Liver (tissue), 3 donors: ENCODE measurements around the gene BPIFB3.
"Not testable (repeated sequence)": the region's sequence is repeated elsewhere in the genome, so short reads cannot be mapped to it uniquely, and the experiment has no call there.

Source experiments
- EGR1 ChIP-seq, 2 donors: IDR thresholded peaks; 2 replicates each; pipeline ENCODE4 v1.6.1; 2016 to 2018; ENCODE audit warnings: antibody characterized with exemption in 2 of 2, low read depth in 2 of 2
- FOXA1 ChIP-seq: IDR thresholded peaks from 2 replicates; pipeline ENCODE4 v1.6.1; 2016; ENCODE audit warnings: antibody characterized with exemption
- RAD21 ChIP-seq, 2 donors: IDR thresholded peaks; 2 replicates each; pipeline ENCODE4 v1.6.1; 2016; ENCODE audit warnings: antibody characterized with exemption in 2 of 2, mild to moderate bottlenecking in 2 of 2
- RXRA ChIP-seq, 2 donors: IDR thresholded peaks; 2 replicates each; pipeline ENCODE4 v1.6.1; 2017 to 2018; ENCODE audit warnings: antibody characterized with exemption in 2 of 2, mild to moderate bottlenecking in 1 of 2
- SP1 ChIP-seq: IDR thresholded peaks from 2 replicates; pipeline ENCODE4 v1.6.1; 2018; ENCODE audit warnings: antibody characterized with exemption, mild to moderate bottlenecking
- TAF1 ChIP-seq: conservative IDR thresholded peaks from 2 replicates; pipeline ENCODE4 v1.6.1; 2016; ENCODE audit warnings: antibody characterized with exemption, mild to moderate bottlenecking
- YY1 ChIP-seq: IDR thresholded peaks from 2 replicates; pipeline ENCODE4 v1.6.1; 2016; ENCODE audit warnings: antibody characterized with exemption, mild to moderate bottlenecking
- TF ChIP-seq, protein P1 (sequence below): fragments of 150-350 bp; IDR thresholded peaks from 2 replicates; pipeline ENCODE4 v1.5.1; 2017; ENCODE audit warnings: improper control_type of control experiment, low read depth, low read length; ENCODE audit not compliant: missing input control
- TF ChIP-seq, protein P2 (sequence below): IDR thresholded peaks from 2 replicates; pipeline ENCODE4 v1.6.1; 2016; ENCODE audit warnings: antibody characterized with exemption, mild to moderate bottlenecking
- donor health status: healthy.
- donor health status: healthy.

DNA sequence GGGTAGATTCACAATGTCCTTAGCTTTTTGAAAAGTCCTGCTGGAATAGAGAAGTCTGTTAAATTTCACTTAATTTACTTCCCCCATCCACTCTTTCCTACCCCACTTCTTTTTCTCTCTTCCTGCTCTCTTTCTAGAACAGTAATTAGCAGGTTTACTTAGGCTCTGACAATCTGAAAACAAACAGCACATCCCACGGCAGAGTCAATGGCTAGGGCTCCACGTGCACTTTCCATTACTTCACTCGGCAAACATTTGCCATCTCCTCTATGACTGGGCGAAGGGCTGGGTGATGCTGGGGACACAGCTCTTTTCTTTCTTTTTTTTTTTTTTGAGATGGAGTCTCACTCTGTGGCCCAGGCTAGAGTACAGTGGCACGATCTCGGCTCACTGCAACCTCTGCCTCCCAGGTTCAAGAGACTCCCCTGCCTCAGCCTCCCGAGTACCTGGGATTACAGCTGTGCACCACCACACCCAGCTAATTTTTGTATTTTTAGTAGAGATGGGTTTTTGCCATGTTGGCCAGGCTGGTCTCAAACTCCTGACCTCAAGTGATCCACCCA lies 52.4 kb downstream of the BPIFB3 start:
- TF ChIP-seq, protein P1, sequence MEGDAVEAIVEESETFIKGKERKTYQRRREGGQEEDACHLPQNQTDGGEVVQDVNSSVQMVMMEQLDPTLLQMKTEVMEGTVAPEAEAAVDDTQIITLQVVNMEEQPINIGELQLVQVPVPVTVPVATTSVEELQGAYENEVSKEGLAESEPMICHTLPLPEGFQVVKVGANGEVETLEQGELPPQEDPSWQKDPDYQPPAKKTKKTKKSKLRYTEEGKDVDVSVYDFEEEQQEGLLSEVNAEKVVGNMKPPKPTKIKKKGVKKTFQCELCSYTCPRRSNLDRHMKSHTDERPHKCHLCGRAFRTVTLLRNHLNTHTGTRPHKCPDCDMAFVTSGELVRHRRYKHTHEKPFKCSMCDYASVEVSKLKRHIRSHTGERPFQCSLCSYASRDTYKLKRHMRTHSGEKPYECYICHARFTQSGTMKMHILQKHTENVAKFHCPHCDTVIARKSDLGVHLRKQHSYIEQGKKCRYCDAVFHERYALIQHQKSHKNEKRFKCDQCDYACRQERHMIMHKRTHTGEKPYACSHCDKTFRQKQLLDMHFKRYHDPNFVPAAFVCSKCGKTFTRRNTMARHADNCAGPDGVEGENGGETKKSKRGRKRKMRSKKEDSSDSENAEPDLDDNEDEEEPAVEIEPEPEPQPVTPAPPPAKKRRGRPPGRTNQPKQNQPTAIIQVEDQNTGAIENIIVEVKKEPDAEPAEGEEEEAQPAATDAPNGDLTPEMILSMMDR: not testable (repeated sequence)
- TF ChIP-seq YY1: peak; percentile 79
- not testable (repeated sequence) for TF ChIP-seq TAF1
- peak; percentile 55 to 60 for TF ChIP-seq RAD21 (IDR thresholded peaks at IDR 0.05)
- peak; percentile 73 to 90 for TF ChIP-seq EGR1 (IDR thresholded peaks at IDR 0.05; ENCODE audit: low read depth in 2 of 2)
- peak; percentile 74 to 91 for TF ChIP-seq RXRA (IDR thresholded peaks at IDR 0.05)
- peak; percentile 88 for TF ChIP-seq SP1
- peak; percentile 94 for TF ChIP-seq FOXA1
- TF ChIP-seq, protein P2, sequence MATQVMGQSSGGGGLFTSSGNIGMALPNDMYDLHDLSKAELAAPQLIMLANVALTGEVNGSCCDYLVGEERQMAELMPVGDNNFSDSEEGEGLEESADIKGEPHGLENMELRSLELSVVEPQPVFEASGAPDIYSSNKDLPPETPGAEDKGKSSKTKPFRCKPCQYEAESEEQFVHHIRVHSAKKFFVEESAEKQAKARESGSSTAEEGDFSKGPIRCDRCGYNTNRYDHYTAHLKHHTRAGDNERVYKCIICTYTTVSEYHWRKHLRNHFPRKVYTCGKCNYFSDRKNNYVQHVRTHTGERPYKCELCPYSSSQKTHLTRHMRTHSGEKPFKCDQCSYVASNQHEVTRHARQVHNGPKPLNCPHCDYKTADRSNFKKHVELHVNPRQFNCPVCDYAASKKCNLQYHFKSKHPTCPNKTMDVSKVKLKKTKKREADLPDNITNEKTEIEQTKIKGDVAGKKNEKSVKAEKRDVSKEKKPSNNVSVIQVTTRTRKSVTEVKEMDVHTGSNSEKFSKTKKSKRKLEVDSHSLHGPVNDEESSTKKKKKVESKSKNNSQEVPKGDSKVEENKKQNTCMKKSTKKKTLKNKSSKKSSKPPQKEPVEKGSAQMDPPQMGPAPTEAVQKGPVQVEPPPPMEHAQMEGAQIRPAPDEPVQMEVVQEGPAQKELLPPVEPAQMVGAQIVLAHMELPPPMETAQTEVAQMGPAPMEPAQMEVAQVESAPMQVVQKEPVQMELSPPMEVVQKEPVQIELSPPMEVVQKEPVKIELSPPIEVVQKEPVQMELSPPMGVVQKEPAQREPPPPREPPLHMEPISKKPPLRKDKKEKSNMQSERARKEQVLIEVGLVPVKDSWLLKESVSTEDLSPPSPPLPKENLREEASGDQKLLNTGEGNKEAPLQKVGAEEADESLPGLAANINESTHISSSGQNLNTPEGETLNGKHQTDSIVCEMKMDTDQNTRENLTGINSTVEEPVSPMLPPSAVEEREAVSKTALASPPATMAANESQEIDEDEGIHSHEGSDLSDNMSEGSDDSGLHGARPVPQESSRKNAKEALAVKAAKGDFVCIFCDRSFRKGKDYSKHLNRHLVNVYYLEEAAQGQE: peak; percentile 88
